ENCODE data around the gene TBC1D10A. TPM values are rescaled to one million over a fixed set of nuclear protein-coding genes. Genes with fewer than 3 reads are reported as not detected.

TBC1D10A gene
- total RNA-seq = 17.6 and 18.0 TPM in 2 replicates

GRCh38 chr22:30326706-30327362, at the start of gene TBC1D10A:
Gene TBC1D10A, minus strand, starts transcription at chr22:30326941. Its CDS starts 60 bp downstream, at chr22:30326881.

GRCh38 chr22:30356449-30357235, 29.9 kb upstream of the TBC1D10A start, which contains the start of the genes CCDC157 and SF3A1:
Gene CCDC157, plus strand, starts transcription at chr22:30357007. Its CDS starts 8,994 bp downstream, at chr22:30366001.
Gene SF3A1, minus strand, starts transcription at chr22:30356894. Its CDS starts 102 bp downstream, at chr22:30356792.

DNA sequence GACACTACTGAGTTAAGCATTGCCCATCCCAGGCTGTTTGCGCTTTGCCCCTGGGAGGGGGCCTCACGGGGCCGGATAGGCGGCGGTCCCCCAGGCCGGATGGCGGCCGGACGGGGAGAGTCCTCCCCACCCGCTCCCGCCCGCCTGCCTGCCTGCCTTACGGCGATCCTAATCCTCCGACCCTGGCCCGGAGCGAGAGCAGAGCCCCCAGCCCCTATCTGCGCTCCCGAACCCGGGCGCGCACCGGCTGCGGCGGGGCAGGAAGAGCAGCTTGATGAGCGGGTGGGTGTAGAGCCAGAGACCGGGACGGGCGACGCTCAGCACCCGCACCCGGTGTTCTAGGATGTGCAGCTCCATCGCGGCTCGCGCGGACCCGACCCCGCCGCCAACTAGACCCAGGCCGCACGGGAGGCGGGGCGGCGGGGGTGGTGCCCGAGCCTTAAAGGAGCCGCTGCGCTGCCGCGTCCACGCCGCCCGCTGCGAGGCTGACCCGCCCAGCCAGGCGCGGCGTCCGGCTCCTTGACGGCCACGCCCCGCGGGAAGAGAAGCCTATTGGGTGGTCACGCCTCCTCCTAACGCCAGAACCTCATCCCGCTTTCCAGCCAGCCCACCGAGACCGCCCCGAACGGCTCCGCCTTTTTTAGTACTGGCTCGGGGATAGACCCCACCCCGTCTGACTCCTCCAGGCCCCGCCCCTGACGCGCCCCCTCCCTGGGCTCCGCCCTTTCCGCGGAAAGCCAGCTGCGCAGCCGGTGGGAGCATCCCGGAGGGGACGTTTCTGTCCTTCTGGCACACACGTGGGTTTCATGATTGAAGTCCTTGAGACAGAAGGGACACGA, 37.4 kb downstream of the TBC1D10A start, which contains the start of gene CASTOR1:
Gene CASTOR1 (minus strand): TSS at position 365 of the 839 bp plus-strand sequence. CDS start 8 bp downstream, at position 357.

GRCh38 chr22:30266445-30267381, 60.0 kb downstream of the TBC1D10A start, which contains the start of gene OSM:
Gene OSM, minus strand, starts transcription at chr22:30266851. Its CDS starts 52 bp downstream, at chr22:30266799.

GRCh38 chr22:30245985-30246813, 80.5 kb downstream of the TBC1D10A start, which contains the start of gene LIF:
Gene LIF, minus strand, starts transcription at chr22:30246759. Its CDS starts 64 bp downstream, at chr22:30246695.

Other genes with a start within 250 kb of the TBC1D10A start
- under 0.01 TPM in 2 replicates for gene HORMAD2, start 246.5 kb downstream of the TBC1D10A start, total RNA-seq
- gene LIF, start 80.2 kb downstream of the TBC1D10A start, total RNA-seq = 79.2 and 97.8 TPM in 2 replicates
- not detected in 2 replicates for gene OSM, start 60.1 kb downstream of the TBC1D10A start, total RNA-seq
- gene CASTOR1, start 37.4 kb downstream of the TBC1D10A start, total RNA-seq = 6.3 and 10.1 TPM in 2 replicates
- gene SF3A1, start 30.0 kb upstream of the TBC1D10A start, total RNA-seq = 10.4 and 11.7 TPM in 2 replicates
- gene CCDC157, start 30.1 kb upstream of the TBC1D10A start, total RNA-seq = 1.1 and 1.7 TPM in 2 replicates
- gene RNF215, start 60.5 kb upstream of the TBC1D10A start, total RNA-seq = 27.6 and 44.5 TPM in 2 replicates
- 19.2 and 23.8 TPM in 2 replicates for gene SEC14L2, start 70.1 kb upstream of the TBC1D10A start, total RNA-seq
- 13.2 and 31.2 TPM in 2 replicates for gene MTFP1, start 98.8 kb upstream of the TBC1D10A start, total RNA-seq
- gene SEC14L3, start 145.1 kb upstream of the TBC1D10A start, total RNA-seq = not detected in 2 replicates
- 0.19 TPM in 1 of 2 replicates, not detected in the other for gene SEC14L4, start 178.8 kb upstream of the TBC1D10A start, total RNA-seq
- gene SEC14L6, start 219.8 kb upstream of the TBC1D10A start, total RNA-seq = 0.28 TPM in 1 of 2 replicates, not detected in the other
- gene GAL3ST1, start 247.7 kb upstream of the TBC1D10A start, total RNA-seq = 0.28 TPM in 1 of 2 replicates, not detected in the other